MM.1S (cell line): ENCODE results near the gene RNU1-4.
"Not testable (repeated sequence)": the region's sequence is repeated elsewhere in the genome, so short reads cannot be mapped to it uniquely, and the experiment has no call there.

Source experiments
- EZH2 ChIP-seq: fragments of 300-600 bp; sonication (generic); optimal IDR thresholded peaks from 2 replicates; pipeline ENCODE3; 2017; ENCODE audit warnings: low read depth, mild to moderate bottlenecking, antibody characterized with exemption, low read length, mixed read lengths
- TF ChIP-seq, protein P1 (sequence below): fragments of 300-600 bp; sonication (generic); IDR thresholded peaks from 2 replicates; pipeline ENCODE4 v1.5.1; 2016; ENCODE audit warnings: antibody characterized with exemption, low read length, mixed read lengths

DNA sequence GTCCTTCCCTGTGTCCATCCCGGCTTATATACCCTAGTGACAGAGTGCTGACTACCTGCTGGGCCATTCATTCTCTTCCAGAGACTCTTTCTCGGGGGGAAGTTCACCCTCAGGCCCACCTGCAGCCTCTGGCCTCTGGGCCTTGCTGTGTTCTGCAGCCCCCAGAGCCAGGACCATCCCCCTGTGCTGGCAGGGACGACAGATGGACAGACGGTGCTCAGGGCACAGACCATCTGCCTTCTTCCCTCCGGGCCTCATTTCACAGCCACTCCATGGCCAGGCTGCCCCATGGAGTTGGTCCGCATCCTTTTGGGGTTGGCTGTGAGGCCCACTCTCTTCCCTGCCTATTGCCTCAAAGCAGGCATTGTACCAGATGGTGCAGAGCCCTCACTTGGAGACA, 34.0 kb upstream of the RNU1-4 start:
- not testable (repeated sequence) for TF ChIP-seq EZH2
- TF ChIP-seq, protein P1, sequence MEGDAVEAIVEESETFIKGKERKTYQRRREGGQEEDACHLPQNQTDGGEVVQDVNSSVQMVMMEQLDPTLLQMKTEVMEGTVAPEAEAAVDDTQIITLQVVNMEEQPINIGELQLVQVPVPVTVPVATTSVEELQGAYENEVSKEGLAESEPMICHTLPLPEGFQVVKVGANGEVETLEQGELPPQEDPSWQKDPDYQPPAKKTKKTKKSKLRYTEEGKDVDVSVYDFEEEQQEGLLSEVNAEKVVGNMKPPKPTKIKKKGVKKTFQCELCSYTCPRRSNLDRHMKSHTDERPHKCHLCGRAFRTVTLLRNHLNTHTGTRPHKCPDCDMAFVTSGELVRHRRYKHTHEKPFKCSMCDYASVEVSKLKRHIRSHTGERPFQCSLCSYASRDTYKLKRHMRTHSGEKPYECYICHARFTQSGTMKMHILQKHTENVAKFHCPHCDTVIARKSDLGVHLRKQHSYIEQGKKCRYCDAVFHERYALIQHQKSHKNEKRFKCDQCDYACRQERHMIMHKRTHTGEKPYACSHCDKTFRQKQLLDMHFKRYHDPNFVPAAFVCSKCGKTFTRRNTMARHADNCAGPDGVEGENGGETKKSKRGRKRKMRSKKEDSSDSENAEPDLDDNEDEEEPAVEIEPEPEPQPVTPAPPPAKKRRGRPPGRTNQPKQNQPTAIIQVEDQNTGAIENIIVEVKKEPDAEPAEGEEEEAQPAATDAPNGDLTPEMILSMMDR: not testable (repeated sequence)
